IMR-90 (cell line): ENCODE results near the gene ANKRD10. TPM values are rescaled to one million over a fixed set of nuclear protein-coding genes. Genes with fewer than 3 reads are reported as not detected.

Experiments used
- ATAC-seq: fragments of 200-7000 bp; cut with Tn5 transposase; 2 replicates; pipeline ENCODE4 v1.9.1; 2020; ENCODE audit warnings: low read depth, mild to moderate bottlenecking, moderate library complexity
- BruUV-seq: library from RNA; stranded (reverse); fragments of 400-500 nt; replicated peaks from 2 replicates; lab custom pipeline; 2021; lab: Mats Ljungman, UMichigan
- CTCF ChIA-PET: fragments of 300-600 bp; formaldehyde crosslinking; extraction: SDS; loops from one replicate; lab custom pipeline; 2021; ENCODE audit warnings: antibody characterized with exemption; lab: Yijun Ruan, JAX
- POLR2A ChIA-PET: fragments of 300-600 bp; sonication (Branson Sonifier 250); formaldehyde crosslinking; loops from one replicate; lab custom pipeline; 2022; ENCODE audit warnings: antibody characterized with exemption; ENCODE audit not compliant: unreplicated experiment; lab: Charles Lee
- DNase-seq: peaks from one replicate; pipeline ENCODE4 v3.0.0; 2013
- H2AFZ ChIP-seq: replicated peaks from 2 replicates; pipeline ENCODE3; 2013; ENCODE audit warnings: low read length, mild to moderate bottlenecking; ENCODE audit not compliant: poor library complexity
- H2AK5ac ChIP-seq: 2 replicates; pipeline ENCODE4 v1.6.1; 2013; ENCODE audit warnings: low read depth, low read length, inconsistent platforms
- H2AK9ac ChIP-seq: replicated peaks from 2 replicates; pipeline ENCODE3; 2013; ENCODE audit warnings: mild to moderate bottlenecking, low read depth, low read length, moderate library complexity; ENCODE audit not compliant: poor library complexity
- H2BK120ac ChIP-seq: 2 replicates; pipeline ENCODE4 v1.6.1; 2013; ENCODE audit warnings: low read depth, low read length, inconsistent platforms
- H2BK15ac ChIP-seq: 3 replicates; pipeline ENCODE4 v1.6.1; 2013; ENCODE audit warnings: low read depth, low read length, inconsistent platforms
- H2BK20ac ChIP-seq: 2 replicates; pipeline ENCODE4 v1.6.1; 2013; ENCODE audit warnings: low read depth, mild to moderate bottlenecking, inconsistent platforms, low read length, moderate library complexity
- H2BK5ac ChIP-seq: 2 replicates; pipeline ENCODE4 v1.6.1; 2013; ENCODE audit warnings: mild to moderate bottlenecking, low read depth, low read length, inconsistent platforms; ENCODE audit not compliant: poor library complexity, severe bottlenecking
- H3K14ac ChIP-seq: replicated peaks from 2 replicates; pipeline ENCODE4 v1.6.1; 2013; ENCODE audit warnings: low read depth, low read length, inconsistent platforms
- H3K18ac ChIP-seq: 2 replicates; pipeline ENCODE4 v1.6.1; 2013; ENCODE audit warnings: low read depth, low read length, control low read depth
- H3K23ac ChIP-seq: 2 replicates; pipeline ENCODE4 v1.6.1; 2013; ENCODE audit warnings: low read depth, low read length, inconsistent platforms
- H3K27ac ChIP-seq: 2 replicates; pipeline ENCODE4 v1.5.1; 2013; ENCODE audit warnings: mild to moderate bottlenecking, control low read depth, low read length; ENCODE audit not compliant: insufficient read depth
- H3K27me3 ChIP-seq: 2 replicates; pipeline ENCODE4 v1.6.1; 2013; ENCODE audit warnings: low read length; ENCODE audit not compliant: control insufficient read depth, insufficient read depth
- H3K36me3 ChIP-seq: 2 replicates; pipeline ENCODE4 v1.6.1; 2013; ENCODE audit warnings: low read length, mixed read lengths; ENCODE audit not compliant: control insufficient read depth, insufficient read depth
- H3K4ac ChIP-seq: 2 replicates; pipeline ENCODE4 v1.6.1; 2013; ENCODE audit warnings: low read depth, low read length, inconsistent platforms
- H3K4me1 ChIP-seq: 2 replicates; pipeline ENCODE4 v1.6.1; 2013; ENCODE audit warnings: low read length, mixed read lengths; ENCODE audit not compliant: control insufficient read depth, insufficient read depth
- H3K4me2 ChIP-seq: 2 replicates; pipeline ENCODE4 v1.6.1; 2013; ENCODE audit warnings: low read depth, mild to moderate bottlenecking, control low read depth, low read length, moderate library complexity
- H3K4me3 ChIP-seq: 2 replicates; pipeline ENCODE4 v1.5.1; 2013; ENCODE audit warnings: low read depth, mild to moderate bottlenecking, control low read depth, low read length, moderate library complexity; ENCODE audit not compliant: insufficient read depth
- H3K56ac ChIP-seq: 2 replicates; pipeline ENCODE4 v1.6.1; 2013; ENCODE audit warnings: low read length, inconsistent platforms; ENCODE audit not compliant: insufficient read depth; ENCODE audit errors: extremely low read depth
- H3K79me1 ChIP-seq, 2 experiments: 2 replicates each; pipeline ENCODE4 v1.6.1; 2013; ENCODE audit warnings: low read length in 2 of 2, inconsistent platforms in 1 of 2, low read depth in 1 of 2
- H3K9ac ChIP-seq: 2 replicates; pipeline ENCODE4 v1.6.1; 2013; ENCODE audit warnings: low read depth, low read length, control low read depth
- H3K9me1 ChIP-seq: 2 replicates; pipeline ENCODE4 v1.6.1; 2013; ENCODE audit warnings: low read length, inconsistent platforms; ENCODE audit not compliant: insufficient read depth
- H3K9me3 ChIP-seq: 2 replicates; pipeline ENCODE4 v1.6.1; 2013; ENCODE audit warnings: low read length; ENCODE audit not compliant: control insufficient read depth, insufficient read depth
- H4K20me1 ChIP-seq: 2 replicates; pipeline ENCODE4 v1.6.1; 2013; ENCODE audit warnings: low read length, inconsistent platforms; ENCODE audit not compliant: insufficient read depth
- H4K5ac ChIP-seq: 2 replicates; pipeline ENCODE4 v1.6.1; 2013; ENCODE audit warnings: mild to moderate bottlenecking, low read depth, low read length, control low read depth
- H4K8ac ChIP-seq, 2 experiments: 2 replicates each; pipeline ENCODE4 v1.6.1; 2013; ENCODE audit warnings: low read depth in 2 of 2, low read length in 2 of 2, control low read depth in 1 of 2, inconsistent platforms in 1 of 2
- H4K91ac ChIP-seq: 2 replicates; pipeline ENCODE4 v1.6.1; 2013; ENCODE audit warnings: low read depth, low read length, inconsistent platforms; ENCODE audit not compliant: insufficient read depth
- CEBPB ChIP-seq: IDR thresholded peaks from 2 replicates; pipeline ENCODE4 v1.6.1; 2012; ENCODE audit warnings: low read depth, low read length, improper control_type of control experiment
- CHD1 ChIP-seq: IDR thresholded peaks from 2 replicates; pipeline ENCODE4 v1.6.1; 2012; ENCODE audit warnings: low read depth, low read length, improper control_type of control experiment
- CTCF ChIP-seq: conservative IDR thresholded peaks from 2 replicates; pipeline ENCODE4 v1.5.1; 2012; ENCODE audit warnings: mild to moderate bottlenecking, low read depth, low read length, improper control_type of control experiment
- ELK1 ChIP-seq: fragments of 150-350 bp; IDR thresholded peaks from 2 replicates; pipeline ENCODE4 v1.6.1; 2016; ENCODE audit warnings: low read depth, mild to moderate bottlenecking, low read length, moderate library complexity, borderline replicate concordance
- MXI1 ChIP-seq: IDR thresholded peaks from 2 replicates; pipeline ENCODE4 v1.6.1; 2012; ENCODE audit warnings: low read depth, mild to moderate bottlenecking, low read length, moderate library complexity, borderline replicate concordance
- RCOR1 ChIP-seq: IDR thresholded peaks from 2 replicates; pipeline ENCODE4 v1.6.1; 2012; ENCODE audit warnings: mild to moderate bottlenecking, low read length, improper control_type of control experiment; ENCODE audit not compliant: insufficient replicate concordance
- WGBS, 2 experiments: methylation state at CpG; one replicate each; pipeline versions ENCODE4 v1.1.5 to v1.1.7; 2013; ENCODE audit warnings: missing lambda C conversion rate in 2 of 2; ENCODE audit not compliant: insufficient read length in 1 of 2; ENCODE audit errors: extremely low coverage in 2 of 2; 5-methylcytosine and 5-hydroxymethylcytosine counted together
- dilution Hi-C: fragments of 300-500 bp; cut with HindIII; formaldehyde crosslinking; loops from one replicate; pipeline ENCODE4 v1.14.3; 2018; ENCODE audit warnings: low sequenced_read_pairs; ENCODE audit not compliant: unreplicated experiment
- in situ Hi-C: fragments of 300-500 bp; cut with MboI; formaldehyde crosslinking; loops from 3 replicates; pipeline ENCODE4 v1.14.3; 2019; ENCODE audit warnings: low sequenced_read_pairs, inconsistent platforms, mixed read lengths
- intact Hi-C: fragments of 100-400 bp; cut with micrococcal nuclease; formaldehyde crosslinking; loops from 2 replicates; pipeline ENCODE4 v1.10.0; 2022
- polyA plus RNA-seq, 3 experiments: library from polyadenylated mRNA; depleted of rRNA; stranded (reverse); fragments of >200 nt; gene quantifications; 2 replicates each; pipeline ENCODE4 v1.2.3, GENCODE V29; 2012; ENCODE audit warnings: low replicate concordance in 1 of 3
- total RNA-seq: library from RNA; depleted of rRNA; stranded (reverse); fragments of >200 nt; gene quantifications from 2 replicates; pipeline ENCODE4 v1.2.3, GENCODE V29; 2012
- TF ChIP-seq, protein P1 (sequence below): fragments of 150-350 bp; IDR thresholded peaks from 2 replicates; pipeline ENCODE4 v1.6.1; 2017; ENCODE audit warnings: mild to moderate bottlenecking, antibody characterized with exemption, low read length, low read depth

The ANKRD10 gene
- total and polyA plus RNA-seq, 2 of the 4 experiments (the other 2 are of a cell fraction), result 18.3 to 31.1 TPM

- Histone ChIP-seq H3K9ac (no peak overlapping the region), H3K27ac (no peak overlapping the region), H2BK5ac (no peak overlapping the region), H4K5ac (no peak overlapping the region), H4K91ac (no peak overlapping the region), H3K27me3 (no peaks in the 10 kb centered on the region), H3K36me3 (no peaks in the 10 kb centered on the region), H4K20me1 (no peaks in the 10 kb centered on the region), H2BK120ac (no peak overlapping the region), H3K4ac (no peak overlapping the region), H3K4me3 (no peak overlapping the region), H3K56ac (no peak overlapping the region), H3K18ac (no peak overlapping the region), H4K8ac (no peak overlapping the region), H3K4me1 (peaks cover 6% of the 10 kb centered on the region), H3K4me2 (no peak overlapping the region), H2AFZ (no peak overlapping the region), H3K79me1 (peaks cover 0 to 4% of the 10 kb centered on the region in 2 experiments; a peak in 1 of 4 replicates), H2AK9ac (no peak overlapping the region), H3K14ac (no peak overlapping the region), H2AK5ac (no peak overlapping the region), H3K23ac (no peak overlapping the region), H2BK20ac (no peak overlapping the region), H2BK15ac (no peak overlapping the region), H3K9me3 (no peaks in the 10 kb centered on the region), H3K9me1 (peaks cover 10% of the 10 kb centered on the region)
- WGBS, 2 experiments, result 90% methylated on average over 2 of the region's 4 CpGs; no CpG with 5 or more reads in 1 of the 2 experiments
- intact Hi-C loops (loop anchor here (10.0 kb wide), 1 partner anchor 1485 kb away; no protein-coding TSS in a partner anchor), dilution Hi-C loops (no loop called here), in situ Hi-C loops (loop anchor here (5.0 to 10.0 kb wide), 2 partner anchors 32 to 105 kb away; partner anchors contain the start of gene ANKRD10)
- CTCF ChIA-PET, result no interaction called here
- ATAC-seq, result no peak
- TF ChIP-seq, protein P1, sequence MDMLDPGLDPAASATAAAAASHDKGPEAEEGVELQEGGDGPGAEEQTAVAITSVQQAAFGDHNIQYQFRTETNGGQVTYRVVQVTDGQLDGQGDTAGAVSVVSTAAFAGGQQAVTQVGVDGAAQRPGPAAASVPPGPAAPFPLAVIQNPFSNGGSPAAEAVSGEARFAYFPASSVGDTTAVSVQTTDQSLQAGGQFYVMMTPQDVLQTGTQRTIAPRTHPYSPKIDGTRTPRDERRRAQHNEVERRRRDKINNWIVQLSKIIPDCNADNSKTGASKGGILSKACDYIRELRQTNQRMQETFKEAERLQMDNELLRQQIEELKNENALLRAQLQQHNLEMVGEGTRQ, result no peak
- TF ChIP-seq CTCF (no peak), ELK1 (no peak), CEBPB (no peak), RCOR1 (no peak), MXI1 (no peak), CHD1 (no peak)
- POLR2A ChIA-PET, result no interaction called here
- DNase-seq, result no peak
- no TSS peak for BruUV-seq
Measured at GRCh38 chr13:110949628-110950027, 34.8 kb upstream of the ANKRD10 start.
